ENCODE measurements around the gene TBC1D19.

DNA sequence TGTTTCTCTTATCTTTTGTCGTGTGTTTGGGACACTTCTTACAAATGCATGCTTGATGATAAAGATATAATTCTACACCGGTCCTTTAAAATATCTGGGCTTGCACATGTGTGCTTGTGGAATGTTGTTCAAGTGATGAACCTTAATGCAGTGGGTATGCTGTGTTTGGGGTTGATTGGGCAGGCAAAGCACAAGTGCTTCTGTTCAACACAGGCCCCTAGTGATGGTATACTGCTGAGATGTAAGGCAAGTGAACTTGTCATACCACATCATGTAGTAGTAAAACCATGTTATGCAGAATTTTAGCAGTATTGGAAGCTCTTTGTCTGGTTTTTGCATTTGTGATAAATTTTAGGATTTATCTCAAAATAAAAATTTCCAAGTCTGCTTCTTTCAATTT, 23.9 kb downstream of the TBC1D19 start:
- TF ChIP-seq, protein P1, sequence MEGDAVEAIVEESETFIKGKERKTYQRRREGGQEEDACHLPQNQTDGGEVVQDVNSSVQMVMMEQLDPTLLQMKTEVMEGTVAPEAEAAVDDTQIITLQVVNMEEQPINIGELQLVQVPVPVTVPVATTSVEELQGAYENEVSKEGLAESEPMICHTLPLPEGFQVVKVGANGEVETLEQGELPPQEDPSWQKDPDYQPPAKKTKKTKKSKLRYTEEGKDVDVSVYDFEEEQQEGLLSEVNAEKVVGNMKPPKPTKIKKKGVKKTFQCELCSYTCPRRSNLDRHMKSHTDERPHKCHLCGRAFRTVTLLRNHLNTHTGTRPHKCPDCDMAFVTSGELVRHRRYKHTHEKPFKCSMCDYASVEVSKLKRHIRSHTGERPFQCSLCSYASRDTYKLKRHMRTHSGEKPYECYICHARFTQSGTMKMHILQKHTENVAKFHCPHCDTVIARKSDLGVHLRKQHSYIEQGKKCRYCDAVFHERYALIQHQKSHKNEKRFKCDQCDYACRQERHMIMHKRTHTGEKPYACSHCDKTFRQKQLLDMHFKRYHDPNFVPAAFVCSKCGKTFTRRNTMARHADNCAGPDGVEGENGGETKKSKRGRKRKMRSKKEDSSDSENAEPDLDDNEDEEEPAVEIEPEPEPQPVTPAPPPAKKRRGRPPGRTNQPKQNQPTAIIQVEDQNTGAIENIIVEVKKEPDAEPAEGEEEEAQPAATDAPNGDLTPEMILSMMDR (IDR thresholded peaks at IDR 0.05 in 4 of 5, conservative IDR thresholded peaks at IDR 0.05 in 1 of 5) = no peak
- TF ChIP-seq POLR2A (IDR thresholded peaks at IDR 0.05) = no peak
